Heart right ventricle (tissue), 16 donors: ENCODE results near the gene DBF4. TPM values are rescaled to one million over a fixed set of nuclear protein-coding genes. Genes with fewer than 3 reads are reported as not detected.
"Not testable (repeated sequence)": the region's sequence is repeated elsewhere in the genome, so short reads cannot be mapped to it uniquely, and the experiment has no call there.

Experiments
- ATAC-seq, 8 donors: fragments of 200-7000 bp; cut with Tn5 transposase; one replicate each; pipeline ENCODE4 v1.9.1; 2020; ENCODE audit warnings: mild to moderate bottlenecking in 8 of 8, moderate library complexity in 8 of 8, moderate number of reproducible peaks in 1 of 8
- DNase-seq, 2 donors: peaks; one replicate each; pipeline ENCODE4 v3.0.0-alpha.2; 2020
- H3K27ac ChIP-seq, 10 donors: fragments of 200-600 bp; sonication (generic) in 2 of 10; one replicate each; pipeline versions ENCODE4 v1.5.0 to v1.8.0; 2020 to 2022; ENCODE audit warnings: mild to moderate bottlenecking in 3 of 10
- H3K27me3 ChIP-seq, 7 donors: fragments of 200-600 bp; one replicate each; pipeline ENCODE4 v1.8.0; 2021 to 2022; ENCODE audit warnings: mild to moderate bottlenecking in 2 of 7
- H3K36me3 ChIP-seq, 9 donors: fragments of 200-600 bp; sonication (generic) in 1 of 9; one replicate each; pipeline versions ENCODE4 v1.5.0 to v1.8.0; 2020 to 2022; ENCODE audit warnings: mild to moderate bottlenecking in 2 of 9
- H3K4me1 ChIP-seq, 9 donors: fragments of 200-600 bp; sonication (generic) in 1 of 9; one replicate each; pipeline versions ENCODE4 v1.5.0 to v1.8.0; 2020 to 2022; ENCODE audit warnings: mild to moderate bottlenecking in 4 of 9
- H3K4me3 ChIP-seq, 10 donors: fragments of 200-600 bp; sonication (generic) in 2 of 10; one replicate each; pipeline versions ENCODE4 v1.5.0 to v1.8.0; 2020 to 2022; ENCODE audit warnings: mild to moderate bottlenecking in 7 of 10, moderate library complexity in 2 of 10
- H3K9me3 ChIP-seq, 11 donors: fragments of 200-600 bp in 10 of 11; sonication (generic) in 2 of 11; one replicate each; pipeline versions ENCODE4 v1.5.0 to v1.8.0; 2013 to 2022; ENCODE audit warnings: mild to moderate bottlenecking in 2 of 11, control low read depth in 1 of 11, moderate library complexity in 1 of 11
- WGBS, 2 donors: extraction: QIAGEN DNeasy Blood & Tissue Kit; methylation state at CpG; one replicate each; pipeline ENCODE4 v1.1.7; 2013; ENCODE audit warnings: inconsistent platforms in 1 of 2; 5-methylcytosine and 5-hydroxymethylcytosine counted together
- intact Hi-C, 10 donors: fragments of 100-400 bp; cut with DNase I; formaldehyde crosslinking; loops; one replicate each; pipeline versions ENCODE4 v1.11.1 to v1.14.2; 2022
- polyA plus RNA-seq, 2 donors: library from polyadenylated mRNA; stranded (reverse); fragments of 200-250 nt; gene quantifications; one replicate each; pipeline ENCODE4 v1.2.3, GENCODE V29; 2013
- total RNA-seq, 10 donors: library from RNA; stranded (reverse); fragmentation: NEBNext Ultra II Directional in 3 of 10; extraction: Animal tissue kit (Norgen Biotek cat#: 25700) in 3 of 10; gene quantifications; one replicate each; pipeline versions ENCODE4 v1.2.1 to v1.2.4, GENCODE V29; 2021 to 2023
- TF ChIP-seq, protein P1 (sequence below), 9 donors: fragments of 200-600 bp; sonication (generic) in 2 of 9; IDR thresholded peaks; one replicate each; pipeline versions ENCODE4 v1.5.0 to v1.8.0; 2021 to 2022; ENCODE audit warnings: antibody characterized with exemption in 9 of 9, mild to moderate bottlenecking in 5 of 9, moderate library complexity in 1 of 9
- donor health status: Arrhythmogenic right ventricular cardiomyopathy.
- donor health status: ischemic (EF 13 %, LVEDD 7.1; RV severe dilation, severe dysfunction).
- donor health status: healthy with polysubstance abuse.
- donor health status: DM: no; HTN: yes; CAD: no.
- donor health status: DM: no; HTN: no; CAD: no.
- donor health status: ischemic (EF 25% LVEDD 6.9; RV normal size, moderate dysfunction).
- donor health status: ischemic (EF 25% LVEDD 5.7; RV mildly dilated, moderate dysfunction).
- donor health status: healthy.
- donor health status: DM: yes; HTN: yes; CAD: no.
- donor health status: Ischemic cardiomyopathy.
- donor health status: ischemic (EF 35%, LVEDD 5.7; RV mildly dilated, moderate dysfunction).
- donor health status: nonischemic (EF 11% LVEDD 7.7; RV severe dilation, severe dysfunction).
- donor health status: DM: yes; HTN: yes; CAD: no.
- donor health status: PGD.
- donor health status: ischemic (EF 29% LVEDD 5.4; RV normal size, mild dysfunction).
- donor health status: nonischemic (EF 23%, LVEDD 6.1; RV moderate dilation, normal function).

Gene DBF4
- total and polyA plus RNA-seq, 12 donors: 1.2 to 5.2 (median 1.9) TPM

DNA sequence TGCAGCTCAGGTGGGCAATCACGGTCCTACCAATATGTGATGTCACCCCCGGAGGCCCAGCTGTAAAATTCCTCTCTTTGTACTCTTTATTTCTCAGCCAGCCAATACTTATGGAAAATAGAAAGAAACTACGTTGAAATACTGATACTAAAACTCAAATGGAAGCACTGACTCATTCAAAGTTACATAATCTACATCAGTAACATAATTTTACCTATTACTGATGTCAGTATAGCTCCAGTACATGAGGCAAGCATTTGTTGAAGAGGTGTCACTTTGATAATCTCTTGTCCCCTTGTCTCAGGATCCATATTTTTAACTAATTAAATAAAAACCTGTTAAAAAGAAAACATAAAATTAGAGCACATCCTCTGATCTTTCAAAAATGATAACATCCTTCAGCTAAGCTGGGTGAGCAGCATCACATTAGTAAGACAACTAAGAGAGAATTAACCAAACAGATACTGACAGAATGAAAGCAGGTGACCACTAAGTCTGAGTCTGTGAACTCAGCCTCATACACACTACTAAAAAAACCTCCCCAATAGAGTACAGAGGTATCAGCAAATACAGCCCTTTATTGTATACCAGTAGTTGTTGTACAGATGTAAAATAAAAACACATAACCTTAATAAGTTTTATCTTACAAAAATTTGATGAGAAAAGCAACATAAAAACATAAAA lies 17.7 kb upstream of the DBF4 start:
- Histone ChIP-seq H3K9me3 (peaks cover 0 to 7% (median 0%) of the 10 kb centered on the region in 11 donors), H3K36me3 (peaks cover 0 to 65% (median 19%) of the 10 kb centered on the region in 9 donors), H3K4me1 (peaks cover 0 to 2% (median 0%) of the 10 kb centered on the region in 9 donors), H3K27me3 (no peaks in the 10 kb centered on the region), H3K27ac (no peak overlapping the region), H3K4me3 (no peak overlapping the region)
- TF ChIP-seq, protein P1, sequence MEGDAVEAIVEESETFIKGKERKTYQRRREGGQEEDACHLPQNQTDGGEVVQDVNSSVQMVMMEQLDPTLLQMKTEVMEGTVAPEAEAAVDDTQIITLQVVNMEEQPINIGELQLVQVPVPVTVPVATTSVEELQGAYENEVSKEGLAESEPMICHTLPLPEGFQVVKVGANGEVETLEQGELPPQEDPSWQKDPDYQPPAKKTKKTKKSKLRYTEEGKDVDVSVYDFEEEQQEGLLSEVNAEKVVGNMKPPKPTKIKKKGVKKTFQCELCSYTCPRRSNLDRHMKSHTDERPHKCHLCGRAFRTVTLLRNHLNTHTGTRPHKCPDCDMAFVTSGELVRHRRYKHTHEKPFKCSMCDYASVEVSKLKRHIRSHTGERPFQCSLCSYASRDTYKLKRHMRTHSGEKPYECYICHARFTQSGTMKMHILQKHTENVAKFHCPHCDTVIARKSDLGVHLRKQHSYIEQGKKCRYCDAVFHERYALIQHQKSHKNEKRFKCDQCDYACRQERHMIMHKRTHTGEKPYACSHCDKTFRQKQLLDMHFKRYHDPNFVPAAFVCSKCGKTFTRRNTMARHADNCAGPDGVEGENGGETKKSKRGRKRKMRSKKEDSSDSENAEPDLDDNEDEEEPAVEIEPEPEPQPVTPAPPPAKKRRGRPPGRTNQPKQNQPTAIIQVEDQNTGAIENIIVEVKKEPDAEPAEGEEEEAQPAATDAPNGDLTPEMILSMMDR (IDR thresholded peaks at IDR 0.05): no peak
- intact Hi-C loops: no loop called here
- ATAC-seq: no peak
- WGBS, 2 donors: 92 to 98% methylated on average over 3 of the region's 3 CpGs
- no peak for DNase-seq

DNA sequence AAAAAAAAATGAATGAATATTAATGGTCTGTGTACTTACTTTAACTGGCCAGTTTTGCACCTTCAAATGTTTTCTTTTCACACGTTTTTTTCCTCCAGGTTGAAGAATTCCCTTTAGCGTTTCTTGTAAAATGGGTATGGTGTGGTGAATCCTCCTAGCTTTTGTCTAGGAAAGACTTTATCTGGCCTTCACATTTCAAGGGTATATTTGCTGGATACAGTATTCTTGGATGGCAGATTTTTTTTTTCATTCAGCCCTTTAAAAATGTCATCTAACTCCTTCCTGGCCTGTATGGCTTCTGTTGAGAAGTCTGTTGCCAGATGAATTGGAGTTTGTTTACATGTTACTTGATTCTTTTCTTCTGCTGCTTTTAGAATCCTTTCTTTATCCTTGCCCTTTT lies 10.2 kb upstream of the DBF4 start:
- 93 to 99% methylated on average over 2 of the region's 2 CpGs for WGBS, 2 donors
- ATAC-seq: no peak
- H3K36me3 ChIP-seq: peaks cover 0 to 26% (median 0%) of the 10 kb centered on the region in 9 donors
- H3K9me3 ChIP-seq: peaks cover 0 to 45% (median 16%) of the 10 kb centered on the region in 11 donors
- no peak overlapping the region for H3K27ac ChIP-seq
- intact Hi-C loops: no loop called here
- H3K4me1 ChIP-seq: no peaks in the 10 kb centered on the region
- H3K4me3 ChIP-seq: no peak overlapping the region
- TF ChIP-seq, protein P1 (IDR thresholded peaks at IDR 0.05): no peak
- H3K27me3 ChIP-seq: no peaks in the 10 kb centered on the region
- no peak for DNase-seq

DNA sequence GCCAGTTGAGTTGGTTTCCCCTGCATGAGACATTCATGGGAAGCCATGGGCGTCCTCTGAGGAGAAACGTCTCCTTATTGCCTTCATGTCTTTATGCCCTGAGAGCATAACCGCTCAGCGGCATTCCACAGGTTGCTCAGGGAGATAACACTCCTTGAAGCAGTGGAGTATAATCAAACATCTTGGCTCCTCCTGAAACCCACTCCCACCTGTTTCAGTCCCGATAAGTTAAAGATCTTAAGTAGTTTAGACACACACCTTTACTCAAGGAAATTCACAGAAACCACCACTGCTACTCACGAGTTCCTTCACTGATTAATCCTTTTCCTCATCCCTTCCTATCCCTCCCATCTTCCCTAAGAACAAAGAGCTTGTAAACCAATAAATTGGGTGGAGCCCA lies 9.8 kb upstream of the DBF4 start:
- DNase-seq, H3K27ac ChIP-seq, intact Hi-C loops, H3K4me3 ChIP-seq, H3K27me3 ChIP-seq, ATAC-seq, H3K4me1 ChIP-seq: not testable (repeated sequence)
- Histone ChIP-seq H3K36me3 (peaks cover 0 to 30% (median 0%) of the 10 kb centered on the region in 9 donors), H3K9me3 (peaks cover 0 to 50% (median 20%) of the 10 kb centered on the region in 11 donors)
- WGBS, 2 donors: 96% methylated on average over 6 of the region's 6 CpGs

DNA sequence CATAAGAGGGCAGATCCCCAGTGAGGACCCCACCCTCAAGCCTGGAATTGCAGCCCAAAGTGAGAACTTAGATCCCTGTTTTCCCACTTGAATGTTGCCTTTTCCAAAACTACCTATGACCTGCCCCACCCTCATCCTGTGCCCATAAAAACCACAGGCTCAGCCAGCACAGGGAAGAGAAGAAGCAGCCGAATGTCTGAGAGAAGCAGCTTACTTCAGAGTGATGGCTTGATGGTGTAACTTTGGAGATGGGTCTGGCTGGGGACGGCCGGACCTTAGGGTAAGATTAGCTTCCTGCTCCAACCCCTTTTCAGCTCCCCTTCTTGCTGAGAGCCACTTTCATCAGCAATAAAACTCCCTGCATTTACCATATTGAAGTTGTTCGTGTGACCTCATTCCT lies 5.8 kb upstream of the DBF4 start:
- no peaks in the 10 kb centered on the region for H3K27me3 ChIP-seq
- peaks cover 0 to 60% (median 29%) of the 10 kb centered on the region in 11 donors for H3K9me3 ChIP-seq
- peaks cover 0 to 31% (median 11%) of the 10 kb centered on the region in 9 donors for H3K4me1 ChIP-seq
- no peak for DNase-seq
- WGBS, 2 donors: 97 to 99% methylated on average over 4 of the region's 4 CpGs
- intact Hi-C loops: loop anchor here in 3 of 10 donors (10.0 kb wide), 3 partner anchors 234 to 526 kb away; partner anchors contain the start of gene CROT (in 2 of the 3)
- H3K36me3 ChIP-seq: peaks cover 0 to 32% (median 0%) of the 10 kb centered on the region in 9 donors
- no peak for ATAC-seq
- no peak overlapping the region for H3K27ac ChIP-seq
- TF ChIP-seq, protein P1 (IDR thresholded peaks at IDR 0.05): no peak
- no peak overlapping the region for H3K4me3 ChIP-seq

DNA sequence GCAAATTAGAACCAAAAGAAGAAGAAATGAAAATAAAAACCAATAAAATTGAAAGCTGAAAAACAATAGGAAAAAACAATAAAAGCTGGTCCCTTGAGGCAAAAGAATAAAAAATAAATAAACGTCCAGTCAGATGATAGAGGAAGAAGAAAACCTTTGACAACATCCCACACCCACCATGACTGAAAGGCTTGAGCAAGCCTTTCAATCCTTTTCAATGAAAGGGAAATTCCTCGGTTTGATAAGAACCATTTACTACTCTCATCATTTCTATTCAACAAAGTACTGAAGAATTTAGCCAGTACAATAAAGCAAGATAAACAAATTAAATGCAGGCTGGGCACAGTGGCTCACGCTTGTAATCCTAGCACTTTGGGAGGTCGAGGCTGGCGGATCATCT lies 3.9 kb upstream of the DBF4 start:
- WGBS, 2 donors: 91 to 95% methylated on average over 5 of the region's 5 CpGs
- ATAC-seq: no peak
- TF ChIP-seq, protein P1 (IDR thresholded peaks at IDR 0.05): no peak

DNA sequence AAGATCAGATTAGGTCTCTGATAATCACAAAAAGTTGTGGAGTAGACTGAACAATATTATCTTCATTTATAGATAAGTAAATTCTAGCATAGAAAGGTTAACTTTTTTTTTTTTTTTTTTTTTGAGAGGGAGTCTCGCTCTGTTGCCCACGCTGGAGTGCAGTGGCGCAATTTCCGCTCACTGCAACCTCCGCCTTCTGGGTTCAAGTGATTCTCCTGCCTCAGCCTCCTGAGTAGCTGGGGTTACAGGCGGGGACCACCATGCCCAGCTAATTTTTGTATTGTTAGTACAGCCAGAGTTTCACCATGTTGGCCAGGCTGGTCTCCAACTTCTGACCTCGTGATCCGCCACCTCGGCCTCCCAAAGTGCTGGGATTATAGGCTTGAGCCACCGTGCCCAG lies 3.0 kb upstream of the DBF4 start:
- ATAC-seq, DNase-seq, H3K27me3 ChIP-seq: not testable (repeated sequence)
- Histone ChIP-seq H3K4me3 (peak overlapping the region in 1 of 10 donors; percentile 8), H3K36me3 (peaks cover 0 to 17% (median 0%) of the 10 kb centered on the region in 9 donors), H3K27ac (peak overlapping the region in 2 of 10 donors; percentile 29 to 92), H3K9me3 (peaks cover 0 to 33% (median 16%) of the 10 kb centered on the region in 11 donors), H3K4me1 (peaks cover 0 to 46% (median 22%) of the 10 kb centered on the region in 9 donors)
- 96 to 98% methylated on average over 9 to 10 of the region's 10 CpGs for WGBS, 2 donors
- intact Hi-C loops: loop anchor here in 3 of 10 donors (10.0 kb wide), 3 partner anchors 231 to 529 kb away; partner anchors contain the start of gene CROT (in 2 of the 3)

More for the DNA sequence above, 3.9 kb upstream of the DBF4 start:
- Histone ChIP-seq H3K4me3 (no peak overlapping the region), H3K9me3 (peaks cover 0 to 41% (median 16%) of the 10 kb centered on the region in 11 donors), H3K27ac (no peak overlapping the region), H3K36me3 (peaks cover 0 to 17% (median 0%) of the 10 kb centered on the region in 9 donors), H3K4me1 (peaks cover 0 to 36% (median 14%) of the 10 kb centered on the region in 9 donors), H3K27me3 (no peaks in the 10 kb centered on the region)
- intact Hi-C loops: loop anchor here in 3 of 10 donors (10.0 kb wide), 3 partner anchors 232 to 528 kb away; partner anchors contain the start of gene CROT (in 2 of the 3)
- no peak for DNase-seq
